GM23248 (cell line): Measurements from ENCODE around the gene R3HDM4. TPM values are rescaled to one million over a fixed set of nuclear protein-coding genes. Genes with fewer than 3 reads are reported as not detected.

Experiments used
- DNase-seq: peaks from one replicate; pipeline ENCODE4 v3.0.0-alpha.2; 2015
- H2AFZ ChIP-seq: fragments of 200-600 bp; sonication (generic); 2 replicates; pipeline ENCODE4 v1.6.1; 2016; ENCODE audit warnings: antibody characterized with exemption
- H3F3A ChIP-seq: fragments of 200-600 bp; sonication (generic); 2 replicates; pipeline ENCODE4 v1.6.1; 2016; ENCODE audit warnings: mild to moderate bottlenecking, antibody characterized with exemption, mixed run types; ENCODE audit not compliant: insufficient read depth
- H3K27ac ChIP-seq: fragments of 200-600 bp; sonication (generic); 2 replicates; pipeline ENCODE4 v1.5.1; 2016; ENCODE audit warnings: mild to moderate bottlenecking
- H3K27me3 ChIP-seq: fragments of 200-600 bp; sonication (generic); replicated peaks from 2 replicates; pipeline ENCODE4 v1.6.1; 2016; ENCODE audit warnings: mild to moderate bottlenecking; ENCODE audit not compliant: insufficient read depth
- H3K36me3 ChIP-seq: fragments of 200-600 bp; sonication (generic); 2 replicates; pipeline ENCODE4 v1.6.1; 2016; ENCODE audit warnings: low read depth, mild to moderate bottlenecking
- H3K4me1 ChIP-seq: fragments of 200-600 bp; sonication (generic); 2 replicates; pipeline ENCODE4 v1.6.1; 2016; ENCODE audit warnings: mild to moderate bottlenecking; ENCODE audit not compliant: insufficient read depth
- H3K4me2 ChIP-seq: fragments of 200-600 bp; sonication (generic); one replicate; pipeline ENCODE4 v1.6.1; 2016; ENCODE audit warnings: mild to moderate bottlenecking; ENCODE audit not compliant: unreplicated experiment
- H3K4me3 ChIP-seq: fragments of 200-600 bp; sonication (generic); 2 replicates; pipeline ENCODE4 v1.5.1; 2016; ENCODE audit warnings: mild to moderate bottlenecking
- H3K79me2 ChIP-seq: fragments of 200-600 bp; sonication (generic); 2 replicates; pipeline ENCODE4 v1.6.1; 2016; ENCODE audit warnings: mild to moderate bottlenecking; ENCODE audit not compliant: insufficient read depth
- H3K9ac ChIP-seq: fragments of 200-600 bp; sonication (generic); 2 replicates; pipeline ENCODE4 v1.6.1; 2016; ENCODE audit warnings: mild to moderate bottlenecking
- H3K9me2 ChIP-seq: fragments of 200-600 bp; sonication (generic); 2 replicates; pipeline ENCODE4 v1.6.1; 2016; ENCODE audit warnings: mixed run types, mild to moderate bottlenecking, moderate library complexity; ENCODE audit not compliant: insufficient read depth
- H3K9me3 ChIP-seq: fragments of 200-600 bp; sonication (generic); one replicate; pipeline ENCODE4 v1.6.1; 2017; ENCODE audit warnings: low read depth
- H4K20me1 ChIP-seq: fragments of 200-600 bp; sonication (generic); 2 replicates; pipeline ENCODE4 v1.6.0; 2016; ENCODE audit not compliant: insufficient read depth
- EZH2 ChIP-seq: fragments of 200-600 bp; sonication (generic); IDR thresholded peaks from 2 replicates; pipeline ENCODE4 v1.6.1; 2018; ENCODE audit warnings: antibody characterized with exemption, mild to moderate bottlenecking; ENCODE audit not compliant: insufficient read depth, poor library complexity, severe bottlenecking
- EZH2phosphoT487 ChIP-seq: fragments of 200-600 bp; sonication (generic); IDR thresholded peaks from 2 replicates; pipeline ENCODE4 v1.6.1; 2018; ENCODE audit warnings: antibody characterized with exemption, moderate library complexity, mild to moderate bottlenecking, low read depth; ENCODE audit not compliant: insufficient read depth
- WGBS, 2 experiments: methylation state at CpG; one replicate each; pipeline ENCODE4 v1.1.6; 2015 to 2017; ENCODE audit warnings: low lambda C conversion rate in 2 of 2, low coverage in 1 of 2; ENCODE audit errors: missing lambda C conversion rate in 2 of 2; 5-methylcytosine and 5-hydroxymethylcytosine counted together
- in situ Hi-C: fragments of 300-500 bp; cut with MboI; formaldehyde crosslinking; loops from 2 replicates; pipeline ENCODE4 v1.15.0; 2020
- polyA plus RNA-seq: library from polyadenylated mRNA; unstranded; fragments of >200 nt; fragmentation: Nextera tagmentation; extraction: Ambion mirVana; gene quantifications from 2 replicates; pipeline ENCODE4 v1.2.1, GENCODE V29; 2016
- total RNA-seq: library from RNA; depleted of rRNA; stranded (reverse); fragments of >200 nt; shearing (Covaris generic); gene quantifications from 2 replicates; pipeline ENCODE4 v1.2.3, GENCODE V29; 2014

R3HDM4 gene
- total and polyA plus RNA-seq, 2 experiments from 2014 or later = 50.9 to 52.7 TPM

- peaks cover 4% of the 10 kb centered on the region; the same call in 1 of the 2 replicates for H3F3A ChIP-seq
- H3K27me3 ChIP-seq = no peaks in the 10 kb centered on the region
- H3K4me3 ChIP-seq = peak overlapping the region; percentile 45; the same call in 1 of the 2 replicates
- TF ChIP-seq EZH2 (no peak), EZH2phosphoT487 (no peak)
- H3K4me2 ChIP-seq = no peak overlapping the region
- WGBS, 2 experiments = 69 to 74% methylated on average over 54 of the region's 54 CpGs
- no peaks in the 10 kb centered on the region for H3K9me3 ChIP-seq
- no peak overlapping the region for H2AFZ ChIP-seq
- no peak for DNase-seq
- in situ Hi-C loops = no loop called here
- peaks cover 72% of the 10 kb centered on the region for H3K79me2 ChIP-seq
- H3K9me2 ChIP-seq = no peaks in the 10 kb centered on the region
- H3K27ac ChIP-seq = no peak overlapping the region
- no peaks in the 10 kb centered on the region for H3K36me3 ChIP-seq
- no peak overlapping the region for H3K9ac ChIP-seq
- 0 out of 2 replicates have a peak, but pooled peaks cover 3% of the 10 kb centered on the region for H3K4me1 ChIP-seq
- H4K20me1 ChIP-seq = no peaks in the 10 kb centered on the region
Observed at GRCh38 chr19:911197-912033, 1.6 kb downstream of the R3HDM4 start.

GRCh38 chr19:907183-907853, 5.7 kb downstream of the R3HDM4 start:
- peaks cover 93% of the 10 kb centered on the region for H3K79me2 ChIP-seq

GRCh38 chr19:906480-906879, 6.5 kb downstream of the R3HDM4 start:
- in situ Hi-C loops = no loop called here
- Histone ChIP-seq H3K27ac (no peak overlapping the region), H3K4me2 (no peak overlapping the region), H3K79me2 (peaks cover 92% of the 10 kb centered on the region), H3K27me3 (no peaks in the 10 kb centered on the region), H3F3A (no peaks in the 10 kb centered on the region), H3K36me3 (no peaks in the 10 kb centered on the region), H3K4me1 (no peaks in the 10 kb centered on the region), H2AFZ (no peak overlapping the region), H4K20me1 (no peaks in the 10 kb centered on the region), H3K9ac (no peak overlapping the region), H3K9me2 (no peaks in the 10 kb centered on the region), H3K4me3 (no peak overlapping the region), H3K9me3 (no peaks in the 10 kb centered on the region)
- no peak for DNase-seq
- TF ChIP-seq EZH2phosphoT487 = no peak
- TF ChIP-seq EZH2 = no peak
- 98 to 99% methylated on average over 7 of the region's 7 CpGs for whole genome bisulfite sequencing, 2 experiments

More at GRCh38 chr19:907183-907853, 5.7 kb downstream of the R3HDM4 start:
- H3K4me2 ChIP-seq = no peak overlapping the region
- H3K4me3 ChIP-seq = no peak overlapping the region
- H3K4me1 ChIP-seq = no peaks in the 10 kb centered on the region
- H3K27ac ChIP-seq = no peak overlapping the region
- no peak overlapping the region for H3K9ac ChIP-seq
- H3K9me3 ChIP-seq = no peaks in the 10 kb centered on the region
- H4K20me1 ChIP-seq = no peaks in the 10 kb centered on the region
- H2AFZ ChIP-seq = no peak overlapping the region
- DNase-seq = no peak
- 79 to 80% methylated on average over 12 to 14 of the region's 14 CpGs for WGBS, 2 experiments
- H3K27me3 ChIP-seq = no peaks in the 10 kb centered on the region
- in situ Hi-C loops = no loop called here
- no peaks in the 10 kb centered on the region for H3K36me3 ChIP-seq
- H3K9me2 ChIP-seq = no peaks in the 10 kb centered on the region
- H3F3A ChIP-seq = no peaks in the 10 kb centered on the region
- TF ChIP-seq EZH2 (no peak), EZH2phosphoT487 (no peak)

GRCh38 chr19:904545-904944, 8.5 kb downstream of the R3HDM4 start:
- no peak for DNase-seq
- no peaks in the 10 kb centered on the region for H3F3A ChIP-seq
- H3K4me2 ChIP-seq = no peak overlapping the region
- peaks cover 73% of the 10 kb centered on the region for H3K79me2 ChIP-seq
- H2AFZ ChIP-seq = no peak overlapping the region
- no peaks in the 10 kb centered on the region for H3K9me3 ChIP-seq
- no peak overlapping the region for H3K9ac ChIP-seq
- TF ChIP-seq EZH2phosphoT487 = no peak
- TF ChIP-seq EZH2 = no peak
- WGBS, 2 experiments = 92 to 96% methylated on average over 8 of the region's 8 CpGs
- no peaks in the 10 kb centered on the region for H3K36me3 ChIP-seq
- H3K4me1 ChIP-seq = no peaks in the 10 kb centered on the region
- no peak overlapping the region for H3K4me3 ChIP-seq
- H3K27me3 ChIP-seq = no peaks in the 10 kb centered on the region
- in situ Hi-C loops = no loop called here
- H3K27ac ChIP-seq = no peak overlapping the region
- no peaks in the 10 kb centered on the region for H4K20me1 ChIP-seq
- no peaks in the 10 kb centered on the region for H3K9me2 ChIP-seq
